Limb (tissue), 2 donors: ENCODE data around the gene NECAP2.
"Not testable (repeated sequence)": the region's sequence is repeated elsewhere in the genome, so short reads cannot be mapped to it uniquely, and the experiment has no call there.

Experiments
- DNase-seq, 2 donors: peaks; one replicate each; pipeline ENCODE4 v3.0.0-alpha.2; 2016; ENCODE audit errors: extremely low spot score in 2 of 2

The NECAP2 gene

DNA sequence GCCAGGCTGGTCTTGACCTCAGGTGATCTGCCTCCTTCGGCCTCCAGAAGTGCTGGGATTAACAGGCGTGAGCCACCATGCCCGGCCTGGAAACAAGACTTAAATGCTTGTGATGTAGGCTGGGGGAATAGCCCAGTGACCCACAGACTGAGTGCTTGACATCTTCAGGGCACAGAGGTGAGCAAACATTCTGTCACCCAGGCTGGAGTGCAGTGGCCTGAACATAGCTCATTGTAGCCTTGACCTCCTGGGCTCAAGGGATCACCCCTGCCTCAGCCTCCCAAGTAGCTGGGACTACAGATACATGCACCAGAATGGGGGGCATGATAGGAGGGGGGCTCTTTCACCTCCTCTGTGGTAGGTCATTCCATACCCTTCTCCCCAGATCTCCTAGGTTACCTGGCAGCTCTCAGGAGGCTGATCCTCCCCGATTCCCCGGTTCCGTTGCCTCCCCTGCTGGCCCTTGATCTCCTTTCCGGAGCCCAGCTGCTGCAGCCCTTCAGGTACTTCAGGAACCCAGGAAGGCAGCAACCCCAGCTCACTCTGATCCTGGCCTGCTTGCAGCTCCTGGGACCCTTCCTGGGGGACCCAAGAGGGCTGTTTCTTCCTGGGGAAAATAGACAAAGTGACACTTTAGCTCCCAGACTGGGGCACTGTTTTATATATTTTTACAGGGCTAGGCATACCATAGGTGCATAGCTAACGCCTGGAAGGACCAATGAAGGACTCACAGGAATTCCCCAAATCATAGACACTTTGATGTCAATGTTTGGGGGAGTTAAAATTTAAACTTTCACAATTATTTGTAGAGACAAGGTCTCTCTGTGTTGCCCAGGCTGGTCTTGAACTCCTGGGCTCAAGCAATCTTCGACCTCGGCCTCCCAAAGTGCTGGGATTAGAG is 15.1 kb upstream of the NECAP2 start:
- DNase-seq = no peak

DNA sequence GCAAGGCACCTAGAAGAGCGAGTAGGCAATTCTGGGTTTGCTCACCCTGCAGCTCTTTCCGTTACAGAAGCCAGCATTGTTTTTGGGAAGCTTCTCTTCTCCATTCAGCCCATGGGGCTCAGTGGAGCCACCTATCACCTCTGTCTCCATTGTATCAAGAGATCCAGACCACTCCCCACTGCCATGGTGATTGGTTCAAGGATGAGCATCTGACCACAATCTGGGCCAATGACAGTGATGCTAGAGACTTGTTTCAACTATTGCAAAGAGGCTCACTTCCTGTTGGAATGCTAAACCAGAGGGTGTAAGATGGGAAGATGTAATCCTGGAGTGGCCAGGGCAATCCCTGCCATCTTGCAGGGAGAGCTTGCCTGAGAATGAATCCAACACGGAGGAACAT is 9.9 kb upstream of the NECAP2 start:
- no peak for DNase-seq

DNA sequence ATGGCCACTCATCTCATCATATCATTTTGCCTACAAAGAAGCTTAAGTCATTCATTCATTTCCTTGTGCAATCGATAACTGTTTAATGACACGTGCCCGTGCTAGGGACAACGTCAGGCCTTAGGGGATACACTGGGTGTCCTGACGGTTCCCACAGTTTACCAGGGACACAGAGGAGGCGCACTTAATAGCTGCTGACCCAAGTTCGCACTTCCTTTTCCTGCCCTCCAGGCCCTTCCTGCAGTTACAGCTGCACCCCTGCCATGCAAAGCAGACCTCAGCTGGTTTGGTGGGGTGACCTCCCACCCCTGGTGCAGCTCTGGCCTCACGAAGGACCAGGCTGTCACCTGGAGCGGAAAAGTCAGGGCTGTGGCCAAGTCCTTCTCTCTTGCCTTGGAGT is 7.5 kb upstream of the NECAP2 start:
- DNase-seq = no peak

DNA sequence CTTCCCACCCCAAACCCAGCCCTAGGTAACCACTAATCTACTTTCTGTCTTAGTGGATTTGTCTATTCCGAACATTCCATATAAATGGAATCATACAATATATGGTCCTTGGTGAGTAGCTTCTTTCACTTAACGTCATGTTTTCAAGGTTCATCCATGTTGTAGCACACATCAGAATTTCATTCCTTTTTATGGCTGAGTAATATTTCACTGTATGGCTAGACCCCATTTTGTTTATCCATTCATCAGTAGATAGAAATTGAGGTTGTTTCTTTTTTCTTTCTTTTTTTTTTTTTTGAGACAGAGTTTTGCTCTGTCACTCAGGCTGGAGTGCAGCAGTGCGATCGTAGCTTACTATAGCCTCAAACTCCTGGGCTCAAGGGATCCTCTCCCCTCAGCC is 6.5 kb upstream of the NECAP2 start:
- DNase-seq = no peak

DNA sequence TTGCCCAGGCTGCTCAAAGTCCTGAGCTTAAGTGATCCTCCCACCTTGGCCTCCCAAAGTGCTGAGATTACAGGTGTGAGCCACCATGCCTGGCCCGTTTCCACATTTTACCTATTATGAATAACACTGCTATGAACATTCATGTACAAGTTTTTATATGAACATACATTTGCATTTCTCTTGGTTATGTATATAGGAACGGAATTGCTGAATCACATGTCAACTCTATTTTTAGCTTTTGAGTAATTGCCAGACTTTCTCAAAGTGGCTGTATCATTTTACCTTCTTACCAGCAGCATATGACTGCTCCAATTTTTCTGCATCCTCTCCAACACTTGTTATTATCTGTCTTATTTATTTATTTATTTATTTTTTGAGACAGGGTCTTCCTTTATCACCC is 6.0 kb upstream of the NECAP2 start:
- DNase-seq = no peak

DNA sequence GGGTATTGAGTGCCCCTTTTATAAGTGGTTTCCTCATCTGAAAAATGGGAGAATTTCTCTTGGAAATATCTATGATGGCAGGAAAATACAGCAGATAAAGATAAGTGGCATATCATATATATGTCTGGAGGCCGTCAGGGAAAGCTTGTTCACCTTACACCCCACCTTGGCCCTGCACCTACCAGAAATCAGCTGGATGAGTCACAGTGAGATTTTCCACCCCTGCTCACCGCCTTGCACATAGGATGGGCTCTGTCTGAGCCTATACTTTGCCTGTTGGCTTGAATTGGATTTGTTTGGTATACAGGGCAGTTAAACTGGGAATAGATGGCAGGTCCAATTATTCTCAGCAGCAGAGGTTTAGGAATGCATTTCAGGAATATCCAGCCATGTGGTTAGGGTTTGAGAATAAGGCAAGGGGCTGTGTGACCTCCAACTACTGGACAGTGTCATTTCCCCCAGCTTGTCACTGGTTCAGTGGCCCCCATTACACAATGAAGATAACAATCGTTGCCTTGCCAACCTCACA is 3.5 kb upstream of the NECAP2 start, which contains the start of gene SPATA21:
Gene SPATA21 (minus strand): TSS at position 479 of the 529 bp plus-strand sequence. CDS start 6,053 bp downstream, outside the sequence.
- no peak for DNase-seq

DNA sequence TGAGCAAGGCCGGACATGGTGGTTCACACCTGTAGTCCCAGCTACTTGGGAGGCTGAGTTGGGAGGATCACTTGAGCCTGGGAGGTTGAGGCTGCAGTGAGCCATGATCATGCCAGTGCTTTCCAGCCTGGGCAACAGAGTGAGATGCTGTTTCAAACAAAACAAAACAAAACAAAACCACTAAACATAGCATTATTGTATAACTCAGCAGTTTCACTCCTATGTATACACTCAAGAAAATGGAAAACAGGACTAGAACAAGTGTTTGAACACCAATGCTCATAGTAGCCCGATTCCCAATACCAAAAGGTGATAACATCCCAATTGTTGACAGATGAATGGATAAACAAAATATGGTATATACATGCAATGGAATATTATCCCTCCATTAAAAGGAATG is 2.0 kb upstream of the NECAP2 start:
- DNase-seq = no peak

DNA sequence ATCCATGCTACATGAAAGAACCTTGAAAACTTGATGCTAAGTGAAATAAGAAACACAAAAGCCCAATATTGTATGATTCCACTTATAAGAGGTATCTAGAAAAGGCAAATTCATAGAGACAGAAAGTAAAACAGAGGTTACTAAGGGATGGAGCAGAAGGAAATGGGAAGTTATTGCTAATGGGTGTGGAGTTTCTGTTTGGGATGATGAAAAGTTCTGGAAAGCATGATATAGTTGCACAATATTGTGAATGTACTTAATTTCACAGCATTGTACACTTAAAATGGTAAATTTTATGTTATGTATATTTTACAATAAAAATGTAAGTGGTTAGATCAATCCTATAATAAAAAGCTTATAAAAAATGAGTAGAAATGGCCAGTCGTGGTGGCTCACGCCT is 1.6 kb upstream of the NECAP2 start:
- no peak for DNase-seq

DNA sequence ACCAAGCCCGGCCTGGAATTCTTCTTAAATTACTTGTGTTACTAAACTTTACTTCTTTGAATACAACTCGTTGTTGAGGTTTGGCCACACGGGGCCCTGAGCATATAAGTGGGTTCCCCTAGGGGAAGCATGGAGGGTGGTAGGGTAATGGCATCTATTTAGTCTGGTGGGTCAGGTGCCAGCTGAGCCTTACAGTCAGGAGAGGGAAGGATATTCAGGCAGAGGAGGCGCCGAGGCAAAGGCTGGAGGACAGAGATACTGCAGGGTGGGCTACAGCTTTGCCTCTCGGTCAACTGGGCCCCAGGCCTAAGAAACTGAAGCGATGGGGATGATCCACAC is 424 bp upstream of the NECAP2 start:
- DNase-seq = no peak

DNA sequence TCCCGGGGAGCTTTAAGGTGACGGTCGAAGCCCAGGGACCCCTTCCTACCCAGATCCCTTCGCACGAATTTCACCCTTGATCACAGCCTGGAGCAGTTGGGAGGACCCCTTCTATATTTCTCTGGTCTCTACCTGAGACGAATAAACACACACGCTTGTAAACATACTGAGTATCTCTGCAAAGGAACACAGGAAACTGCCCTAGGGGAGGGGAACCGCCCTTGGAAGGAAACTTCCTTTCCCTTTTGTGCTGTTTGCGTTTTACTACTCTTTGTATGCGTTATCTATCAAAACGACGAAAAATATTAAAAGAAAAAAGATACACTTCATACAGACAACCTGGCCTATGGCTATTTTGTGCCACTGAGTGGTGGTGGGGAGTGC is 750 bp downstream of the NECAP2 start:
- no peak for DNase-seq

DNA sequence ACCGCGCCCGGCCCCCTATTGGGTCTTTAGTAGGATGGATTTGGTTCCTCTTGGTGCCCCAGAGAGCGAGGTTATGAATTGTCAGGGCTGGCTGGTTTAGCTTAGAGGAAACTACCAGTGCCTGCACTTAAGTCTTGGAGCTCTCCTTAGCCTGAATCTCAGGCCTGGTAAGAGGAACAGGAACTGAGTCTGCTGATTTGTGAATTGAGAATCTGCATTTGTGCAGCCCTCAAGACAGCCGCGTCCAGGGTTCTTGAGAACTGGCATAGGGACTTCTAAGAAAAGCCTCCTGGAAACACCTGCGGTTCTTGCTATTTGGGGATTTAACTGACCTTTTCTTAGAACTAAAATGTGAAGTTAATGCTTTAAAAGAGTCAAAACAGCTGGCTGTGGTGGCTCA is 1.7 kb downstream of the NECAP2 start:
- DNase-seq = no peak

DNA sequence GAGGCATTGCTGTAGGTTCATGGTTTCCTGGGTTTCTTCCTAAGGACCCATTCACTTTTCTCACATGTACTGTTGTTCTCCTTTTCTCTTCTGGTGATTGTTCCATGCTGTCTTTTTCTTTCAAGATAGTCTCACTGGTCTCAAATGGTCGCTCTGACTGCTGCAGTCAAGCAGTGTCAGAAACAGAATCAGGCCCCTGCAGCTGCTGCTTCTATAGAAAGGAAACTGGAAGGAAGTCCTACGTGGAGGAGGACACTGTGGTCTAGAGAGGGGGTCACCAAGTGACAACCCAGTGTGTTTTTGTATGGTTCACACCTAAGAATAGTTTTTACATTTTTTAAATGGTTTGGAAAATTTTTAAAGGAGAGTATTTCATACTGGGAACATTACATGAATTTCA is 2.4 kb downstream of the NECAP2 start:
- no peak for DNase-seq

DNA sequence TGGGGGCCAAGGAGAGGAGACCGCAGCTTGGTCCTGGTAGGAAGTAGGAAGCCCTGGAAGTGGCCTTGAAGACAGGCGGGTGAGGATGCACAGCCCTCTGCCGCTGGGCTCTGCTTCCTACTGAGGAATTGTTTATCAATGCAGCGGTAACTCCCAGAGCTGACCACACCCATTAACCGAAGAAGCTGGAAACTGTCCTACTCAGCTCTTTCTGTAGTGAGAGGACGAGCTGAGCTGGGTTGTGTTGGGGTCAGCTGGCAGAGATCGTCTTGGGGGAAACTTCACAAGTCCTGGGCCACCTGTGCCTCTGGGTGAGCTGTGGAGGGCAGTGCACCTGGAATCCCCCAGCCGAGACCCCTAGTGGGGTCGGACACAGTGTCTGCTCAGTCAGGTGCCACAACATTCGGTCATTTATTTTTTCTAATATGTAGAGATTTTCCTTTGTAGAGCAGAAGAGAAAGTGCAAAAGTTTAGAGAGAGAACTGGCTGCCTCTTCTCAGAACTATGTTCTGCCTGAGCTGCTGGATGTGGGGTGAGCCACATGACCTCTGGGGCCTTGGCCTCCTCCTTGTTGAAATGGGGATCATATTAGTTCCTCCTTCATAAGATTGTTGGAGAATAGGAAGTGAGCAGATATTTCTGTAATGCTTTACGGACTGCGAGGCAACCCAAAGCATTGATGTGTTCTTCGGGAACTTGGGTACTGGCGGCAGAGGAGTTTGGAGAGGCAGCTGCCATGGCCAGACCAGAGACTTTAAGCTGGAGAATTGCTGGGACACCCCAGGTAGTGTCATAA is 3.6 kb downstream of the NECAP2 start:
- DNase-seq = no peak

DNA sequence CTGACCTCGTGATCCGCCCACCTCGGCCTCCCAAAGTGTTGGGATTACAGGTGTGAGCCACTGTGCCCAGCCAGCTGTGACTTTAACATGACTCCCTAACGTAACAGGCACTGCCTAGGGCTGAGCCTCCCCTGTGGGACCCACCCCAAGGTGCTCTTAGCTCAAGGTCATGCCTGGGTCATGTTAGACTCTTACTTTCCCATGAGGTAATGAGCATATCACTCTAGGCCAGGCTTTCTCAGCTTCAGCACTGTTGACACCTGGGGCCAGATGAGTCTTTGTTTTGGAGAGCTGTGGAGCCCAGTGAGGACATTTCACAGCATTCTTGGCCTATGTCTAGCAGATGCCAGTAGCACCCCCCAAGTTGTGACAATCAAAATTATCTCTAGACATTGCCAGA is 4.5 kb downstream of the NECAP2 start:
- DNase-seq = no peak

DNA sequence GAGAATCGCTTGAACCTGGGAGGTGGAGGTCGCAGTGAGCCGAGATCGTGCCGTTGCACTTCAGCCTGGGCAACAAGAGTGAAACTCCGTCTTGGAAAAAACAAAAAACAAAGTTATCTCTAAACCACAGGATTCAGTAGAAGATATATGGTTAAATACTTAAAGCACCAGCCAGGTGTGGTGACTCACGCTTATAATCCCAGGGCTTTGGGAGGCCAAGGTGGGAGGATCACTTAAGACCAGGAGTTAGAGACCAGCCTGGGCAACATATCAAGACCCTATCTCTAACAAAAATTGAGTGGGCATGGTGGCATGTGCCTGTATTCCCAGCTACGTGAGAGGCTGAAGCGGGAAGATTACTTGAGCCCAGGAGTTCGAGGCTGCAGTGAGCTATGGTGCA is 5.6 kb downstream of the NECAP2 start:
- DNase-seq = no peak

DNA sequence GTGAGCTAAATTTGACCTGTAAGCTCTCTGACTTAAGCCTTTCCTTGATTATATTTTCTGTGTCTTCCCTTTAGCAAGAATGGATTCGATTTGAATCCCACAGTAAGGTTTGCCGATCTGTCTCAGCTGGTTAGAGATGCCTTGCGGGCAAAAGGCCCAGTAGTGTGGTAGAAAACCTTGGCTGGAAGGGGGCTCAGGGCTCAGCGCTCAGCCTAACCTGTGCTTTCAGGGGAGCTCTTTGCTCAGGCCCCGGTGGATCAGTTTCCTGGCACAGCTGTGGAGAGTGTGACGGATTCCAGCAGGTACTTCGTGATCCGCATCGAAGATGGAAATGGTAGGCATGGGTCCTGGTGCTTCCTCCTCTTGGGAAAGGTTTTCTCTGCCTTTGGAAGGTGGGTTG is 7.1 kb downstream of the NECAP2 start:
- no peak for DNase-seq

DNA sequence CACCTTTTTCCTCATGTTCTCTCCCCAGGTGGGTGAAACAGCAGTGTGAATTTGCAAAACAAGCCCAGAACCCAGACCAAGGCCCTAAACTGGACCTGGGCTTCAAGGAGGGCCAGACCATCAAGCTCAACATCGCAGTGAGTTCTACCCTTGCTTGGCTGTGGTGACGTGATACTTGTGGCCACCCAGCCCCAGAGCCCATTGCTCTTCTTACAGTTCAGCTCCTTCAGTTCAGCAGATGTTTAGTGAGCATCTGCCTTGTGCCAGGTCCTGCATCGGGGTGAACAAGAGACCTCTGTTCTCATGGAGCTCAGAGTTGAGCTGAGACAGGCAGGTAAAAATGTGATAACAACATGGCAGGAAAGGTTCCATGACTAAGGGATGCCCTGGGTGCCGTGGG is 8.5 kb downstream of the NECAP2 start:
- no peak for DNase-seq

DNA sequence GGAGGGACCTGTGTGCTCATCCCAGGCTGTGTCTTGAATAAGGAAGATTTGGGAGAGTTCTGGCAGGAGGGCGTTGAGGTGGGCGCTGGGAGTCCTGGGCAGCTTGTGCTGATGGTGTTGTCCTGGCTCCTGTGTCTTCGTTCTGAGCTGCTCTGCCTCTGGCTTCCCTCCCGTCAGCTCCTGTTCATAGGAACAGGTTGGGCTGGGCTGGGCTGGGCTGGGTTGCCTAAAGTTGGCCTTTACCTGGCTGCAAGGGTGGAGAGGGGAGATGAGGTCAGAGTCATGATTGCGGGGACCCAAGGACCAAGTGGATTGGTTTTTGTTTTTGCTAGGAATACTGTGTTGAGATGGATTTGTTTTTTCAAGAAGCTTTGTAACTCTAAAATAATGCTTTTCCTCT is 9.1 kb downstream of the NECAP2 start:
- no peak for DNase-seq

DNA sequence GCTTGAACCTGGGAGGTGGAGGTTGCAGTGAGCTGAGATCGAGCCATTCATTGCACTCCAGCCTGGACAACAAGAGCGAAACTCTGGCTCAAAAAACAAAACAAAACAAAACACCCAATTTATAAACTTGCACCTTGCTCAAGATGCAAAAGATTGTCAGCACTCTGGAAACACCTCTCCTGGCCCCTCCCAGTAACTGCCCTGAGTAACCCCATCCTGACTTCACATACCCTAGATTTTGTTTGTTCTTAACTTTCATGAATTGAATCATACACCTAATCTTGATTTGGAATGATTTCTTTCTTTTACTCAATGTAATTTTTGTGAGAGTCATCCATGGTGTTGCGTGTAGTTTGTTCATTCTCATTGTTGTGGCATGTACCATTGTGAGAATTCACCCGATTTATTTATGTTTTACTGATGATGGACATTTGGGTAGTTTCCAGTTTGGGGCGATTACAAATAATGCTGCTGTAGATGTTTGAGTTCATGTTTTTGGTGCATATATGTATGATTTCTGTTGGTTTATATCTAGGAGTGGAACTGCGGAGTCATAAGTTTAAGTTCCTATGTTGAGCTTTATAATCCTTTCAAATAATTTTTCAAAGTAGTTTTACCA is 10.4 kb downstream of the NECAP2 start:
- DNase-seq = no peak

DNA sequence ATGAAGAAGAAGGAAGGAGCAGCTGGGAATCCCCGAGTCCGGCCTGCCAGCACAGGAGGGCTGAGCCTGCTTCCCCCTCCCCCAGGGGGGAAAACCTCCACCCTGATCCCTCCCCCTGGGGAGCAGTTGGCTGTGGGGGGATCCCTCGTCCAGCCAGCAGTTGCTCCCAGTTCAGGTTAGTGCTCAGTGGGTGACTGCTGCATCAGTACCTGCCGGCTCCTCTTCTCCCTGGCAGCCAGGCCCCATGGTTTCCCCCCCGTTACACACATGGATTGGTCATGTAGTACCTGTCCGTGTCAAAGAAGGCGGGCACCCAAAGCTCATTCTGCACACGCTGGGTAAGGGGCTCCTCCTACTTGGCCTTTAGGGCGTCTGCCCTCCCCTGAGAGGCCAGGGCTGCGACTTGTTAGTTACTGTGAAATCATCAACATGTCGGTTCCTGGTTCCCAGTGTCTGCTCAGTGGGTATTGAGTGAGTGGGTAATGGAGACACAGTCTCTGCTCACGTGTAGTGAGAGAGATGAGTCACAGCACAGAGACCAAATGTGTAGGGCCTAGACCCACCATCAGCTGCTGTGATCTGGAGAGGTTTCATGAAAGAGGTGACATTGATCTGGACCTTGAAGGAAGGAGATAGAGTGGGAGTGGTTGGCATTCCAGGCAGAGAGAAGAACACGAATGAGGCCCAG is 11.5 kb downstream of the NECAP2 start:
- no peak for DNase-seq

DNA sequence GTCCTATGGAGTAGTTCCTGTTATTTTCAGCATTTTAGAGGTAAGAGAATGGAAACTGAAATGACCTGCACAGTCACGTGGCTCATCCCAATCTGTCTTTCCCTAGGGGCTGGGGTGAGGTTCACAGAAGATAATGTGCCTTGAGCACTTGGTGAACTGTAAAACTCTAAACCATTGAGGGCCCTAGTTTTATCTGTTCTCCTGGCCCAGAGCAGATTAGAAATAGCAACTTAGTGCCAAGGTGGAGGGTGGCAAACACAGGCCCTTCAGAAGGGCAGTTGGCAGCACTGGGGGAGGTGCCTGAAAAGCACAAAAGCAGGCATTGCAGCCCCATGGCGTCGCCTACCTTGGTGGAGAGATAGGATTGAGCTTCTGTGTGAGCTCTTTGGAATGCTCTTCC is 14.4 kb downstream of the NECAP2 start:
- DNase-seq = not testable (repeated sequence)

DNA sequence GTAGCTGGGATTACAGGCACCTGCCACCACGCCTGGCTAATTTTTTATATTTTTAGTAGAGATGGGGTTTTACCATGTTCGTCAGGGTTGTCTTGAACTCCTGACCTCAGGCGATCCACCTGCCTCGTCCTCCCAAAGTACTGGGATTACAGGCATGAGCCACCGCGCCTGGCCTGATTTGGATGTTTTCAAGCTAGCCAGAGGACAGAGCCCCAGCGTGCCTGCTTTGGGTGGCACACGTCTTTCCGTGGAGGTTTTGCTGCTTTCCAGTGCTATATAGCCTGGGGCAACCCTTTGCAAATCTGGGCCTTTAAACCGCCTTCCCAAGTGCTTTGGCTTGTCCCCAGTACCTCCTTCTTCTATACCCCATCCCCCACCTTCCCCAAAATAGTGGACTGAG is 15.6 kb downstream of the NECAP2 start:
- DNase-seq = not testable (repeated sequence)
